Stimulated activated CD4-positive, alpha-beta T cell treated with anti-CD3 and anti-CD28 coated beads, Interleukin-15, amount 100 ng/mL, for 48 hours (primary cell): ENCODE measurements around the gene RXFP4.
A peak's percentile ranks its signal among the peaks of the same experiment; 100 is the strongest.
"Not testable (repeated sequence)": the region's sequence is repeated elsewhere in the genome, so short reads cannot be mapped to it uniquely, and the experiment has no call there.

ENCODE experiments used
- DNase-seq, 2 donors: peaks; one replicate each; pipeline ENCODE4 v3.0.0-alpha.2; 2020; ENCODE audit warnings: low read depth in 2 of 2

Gene RXFP4

GRCh38 chr1:155940993-155941844 is at the start of gene RXFP4:
TSS of gene RXFP4 (plus strand) at chr1:155941638. CDS start at chr1:155941710, 72 bp downstream.
- DNase-seq = no peak

GRCh38 chr1:155892796-155893195 is 48.6 kb upstream of the RXFP4 start:
- no peak for DNase-seq

- no peak for DNase-seq
Observed at GRCh38 chr1:155893389-155894142, 47.9 kb upstream of the RXFP4 start.

GRCh38 chr1:155895617-155896016 is 45.8 kb upstream of the RXFP4 start:
- DNase-seq = not testable (repeated sequence)

GRCh38 chr1:155896476-155896875 is 45.0 kb upstream of the RXFP4 start:
- DNase-seq = not testable (repeated sequence)

GRCh38 chr1:155897746-155898145 is 43.7 kb upstream of the RXFP4 start:
- no peak for DNase-seq

GRCh38 chr1:155898888-155899287 is 42.5 kb upstream of the RXFP4 start:
- DNase-seq = no peak

- DNase-seq = no peak
Observed at GRCh38 chr1:155899683-155900082, 41.8 kb upstream of the RXFP4 start.

- DNase-seq = no peak
Observed at GRCh38 chr1:155900161-155900560, 41.3 kb upstream of the RXFP4 start.

GRCh38 chr1:155904261-155904660 is 37.2 kb upstream of the RXFP4 start:
- DNase-seq = no peak

- no peak for DNase-seq
Observed at GRCh38 chr1:155909894-155910293, 31.5 kb upstream of the RXFP4 start.

- no peak for DNase-seq
Observed at GRCh38 chr1:155910621-155911121, 30.8 kb upstream of the RXFP4 start.

- peak; percentile 74 to 83 for DNase-seq
Observed at GRCh38 chr1:155911156-155912055, 30.0 kb upstream of the RXFP4 start, which contains the start of gene RIT1. TSS of gene RIT1 (minus strand) at chr1:155911349. CDS start at chr1:155910761, 588 bp downstream.

- no peak for DNase-seq
Observed at GRCh38 chr1:155912056-155912536, 29.3 kb upstream of the RXFP4 start.

- DNase-seq = no peak
Observed at GRCh38 chr1:155913969-155914757, 27.3 kb upstream of the RXFP4 start.

GRCh38 chr1:155918660-155919059 is 22.8 kb upstream of the RXFP4 start:
- DNase-seq = no peak

GRCh38 chr1:155919801-155920200 is 21.6 kb upstream of the RXFP4 start:
- no peak for DNase-seq

GRCh38 chr1:155920717-155921116 is 20.7 kb upstream of the RXFP4 start:
- DNase-seq = no peak

- no peak for DNase-seq
Observed at GRCh38 chr1:155925506-155925905, 15.9 kb upstream of the RXFP4 start.

GRCh38 chr1:155929057-155929456 is 12.4 kb upstream of the RXFP4 start:
- DNase-seq = no peak

- DNase-seq = not testable (repeated sequence)
Observed at GRCh38 chr1:155930725-155931124, 10.7 kb upstream of the RXFP4 start.
